SK-N-MC (cell line): ENCODE results near the gene VSIG10L2.
A peak's percentile ranks its signal among the peaks of the same experiment; 100 is the strongest.
"Not testable (repeated sequence)": the region's sequence is repeated elsewhere in the genome, so short reads cannot be mapped to it uniquely, and the experiment has no call there.

Experiments used
- DNase-seq: peaks from one replicate; pipeline ENCODE4 v3.0.0-alpha.2; 2011; ENCODE audit warnings: low read depth, low spot score
- H3K27ac ChIP-seq: fragments of 200-600 bp; sonication (generic); 2 replicates; pipeline ENCODE4 v1.5.1; 2016; ENCODE audit warnings: mixed run types
- H3K36me3 ChIP-seq: fragments of 200-600 bp; sonication (generic); 2 replicates; pipeline ENCODE4 v1.6.1; 2017; ENCODE audit warnings: antibody characterized with exemption, low read length, mixed read lengths; ENCODE audit not compliant: insufficient read depth
- H3K4me3 ChIP-seq: fragments of 200-600 bp; sonication (generic); 2 replicates; pipeline ENCODE4 v1.5.1; 2016
- H3K9ac ChIP-seq: fragments of 200-600 bp; sonication (generic); 2 replicates; pipeline ENCODE4 v1.8.0; 2017; ENCODE audit warnings: mixed run types, mixed read lengths; ENCODE audit not compliant: insufficient read length
- H3K9me3 ChIP-seq: fragments of 200-600 bp; sonication (generic); 2 replicates; pipeline ENCODE4 v1.6.1; 2017; ENCODE audit warnings: low read depth, mild to moderate bottlenecking, antibody characterized with exemption, low read length, moderate library complexity, mixed read lengths
- EZH2 ChIP-seq: fragments of 200-600 bp; sonication (generic); IDR thresholded peaks from one replicate; pipeline ENCODE4 v1.6.1; 2017; ENCODE audit warnings: antibody characterized with exemption
- FOXP2 ChIP-seq: optimal IDR thresholded peaks from 2 replicates; pipeline ENCODE3; 2011; ENCODE audit warnings: mild to moderate bottlenecking, moderate library complexity; ENCODE audit not compliant: insufficient read depth; ENCODE audit errors: extremely low read length, control extremely low read depth
- POLR2AphosphoS5 ChIP-seq: IDR thresholded peaks from 2 replicates; pipeline ENCODE4 v1.6.1; 2012; ENCODE audit warnings: mild to moderate bottlenecking, low read depth, low read length, borderline replicate concordance

Gene VSIG10L2

DNA sequence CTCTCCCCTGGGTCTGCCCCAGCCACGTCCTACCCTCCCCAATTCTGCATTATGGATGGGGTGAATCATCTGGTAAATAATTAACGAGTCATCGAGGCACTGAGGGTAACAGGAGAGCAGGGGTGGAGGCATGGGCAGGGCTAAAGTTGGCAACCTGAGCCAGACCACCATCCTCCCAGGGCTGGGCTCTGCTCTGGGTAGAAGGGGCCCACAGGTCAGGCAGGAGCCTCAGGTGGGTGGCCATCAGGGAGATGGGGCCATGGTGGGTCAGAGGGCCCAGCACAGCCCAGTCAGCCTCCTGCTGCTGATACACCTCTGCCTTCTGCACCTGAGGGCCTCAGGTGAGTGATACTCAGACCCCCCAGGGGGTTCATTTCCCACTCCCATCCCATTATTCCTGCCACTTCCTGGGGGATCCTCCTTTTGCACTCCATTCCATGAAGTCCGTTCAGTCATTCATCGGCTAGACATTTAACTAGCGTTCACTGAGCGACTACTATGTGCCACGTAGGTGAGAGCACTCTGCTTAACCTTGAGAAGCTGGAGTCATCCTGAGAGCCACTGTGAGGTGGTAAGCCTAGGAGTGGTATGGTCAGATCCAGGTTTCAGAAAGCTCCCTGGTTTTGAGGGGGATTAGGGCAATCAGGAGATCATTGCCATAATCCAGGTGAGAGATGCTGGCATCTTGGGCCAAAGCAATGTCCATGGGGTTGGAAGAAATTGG, at the start of gene VSIG10L2:
Gene VSIG10L2 (plus strand): TSS at position 248 of the 724 bp plus-strand sequence. CDS start 12 bp downstream, at position 260.
- TF ChIP-seq EZH2, result no peak
- TF ChIP-seq FOXP2, result no peak
- TF ChIP-seq POLR2AphosphoS5, result no peak
- Histone ChIP-seq H3K9ac (no peak within 1 kb of the TSS), H3K27ac (no peak within 1 kb of the TSS), H3K4me3 (no peak within 1 kb of the TSS), H3K9me3 (no peaks in the 10 kb centered on the region), H3K36me3 (no peaks in the 10 kb centered on the region)
- DNase-seq, result no peak

DNA sequence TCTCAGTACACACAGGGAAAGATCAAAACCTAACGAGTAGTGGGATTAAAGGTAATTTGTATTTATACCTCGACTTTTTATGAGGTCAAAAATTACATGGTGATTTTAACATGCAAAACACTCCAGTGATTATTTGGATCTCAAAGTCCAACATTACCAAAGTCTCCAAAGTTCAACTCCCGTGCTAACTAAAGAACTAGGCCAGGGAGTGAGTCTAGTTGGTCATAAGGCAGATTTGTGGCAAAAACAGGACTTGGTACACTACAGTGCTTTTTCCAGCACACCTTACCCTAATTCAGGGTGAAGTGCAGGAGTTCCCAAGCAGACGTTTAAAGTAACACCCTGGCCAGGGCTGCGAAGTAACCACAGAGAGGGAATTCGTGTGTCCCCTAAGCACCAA, 44.0 kb upstream of the VSIG10L2 start:
- no peak for TF ChIP-seq EZH2
- TF ChIP-seq POLR2AphosphoS5, result no peak
- TF ChIP-seq FOXP2, result no peak
- DNase-seq, result no peak
- no peaks in the 10 kb centered on the region for H3K9me3 ChIP-seq
- no peak overlapping the region for H3K27ac ChIP-seq
- H3K36me3 ChIP-seq, result peaks cover 10% of the 10 kb centered on the region
- peak overlapping the region; percentile 100 for H3K4me3 ChIP-seq
- H3K9ac ChIP-seq, result no peak overlapping the region

DNA sequence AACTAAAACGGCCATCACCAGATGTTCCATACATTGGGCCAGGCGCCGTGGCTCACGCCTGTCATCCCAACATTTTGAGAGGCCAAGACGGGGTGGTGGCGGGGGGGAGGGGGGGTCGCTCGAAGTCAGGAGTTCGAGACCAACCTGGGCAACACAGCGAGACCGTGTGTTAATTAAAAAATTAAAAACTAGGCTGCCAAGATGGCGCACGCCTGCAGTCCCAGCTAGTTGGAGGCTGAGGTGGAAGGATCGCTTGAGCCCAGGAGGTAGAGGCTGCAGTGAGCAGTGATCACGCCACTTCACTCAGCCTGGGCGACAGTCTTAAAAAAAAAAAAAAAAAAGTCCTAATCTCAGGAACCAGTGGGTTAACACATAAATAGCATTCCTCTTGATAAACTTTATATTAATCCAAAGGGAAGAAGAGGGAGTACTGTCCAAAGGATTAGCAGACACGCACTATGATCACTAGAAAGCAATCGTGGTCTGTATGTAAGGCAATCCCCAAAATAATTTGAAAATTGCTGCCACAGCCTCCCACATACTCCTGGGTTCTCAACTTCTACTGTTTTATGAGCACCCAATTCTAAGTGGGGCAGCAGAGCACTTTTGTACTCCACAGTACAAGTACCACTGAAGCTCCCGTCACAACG, 43.4 kb upstream of the VSIG10L2 start:
- peak overlapping the region; percentile 100 for H3K4me3 ChIP-seq
- DNase-seq, result no peak
- H3K36me3 ChIP-seq, result peaks cover 10% of the 10 kb centered on the region
- peak overlapping the region; percentile 60 for H3K27ac ChIP-seq
- no peaks in the 10 kb centered on the region for H3K9me3 ChIP-seq
- H3K9ac ChIP-seq, result peak overlapping the region; percentile 96
- no peak for TF ChIP-seq FOXP2
- TF ChIP-seq POLR2AphosphoS5, result no peak
- TF ChIP-seq EZH2, result no peak

DNA sequence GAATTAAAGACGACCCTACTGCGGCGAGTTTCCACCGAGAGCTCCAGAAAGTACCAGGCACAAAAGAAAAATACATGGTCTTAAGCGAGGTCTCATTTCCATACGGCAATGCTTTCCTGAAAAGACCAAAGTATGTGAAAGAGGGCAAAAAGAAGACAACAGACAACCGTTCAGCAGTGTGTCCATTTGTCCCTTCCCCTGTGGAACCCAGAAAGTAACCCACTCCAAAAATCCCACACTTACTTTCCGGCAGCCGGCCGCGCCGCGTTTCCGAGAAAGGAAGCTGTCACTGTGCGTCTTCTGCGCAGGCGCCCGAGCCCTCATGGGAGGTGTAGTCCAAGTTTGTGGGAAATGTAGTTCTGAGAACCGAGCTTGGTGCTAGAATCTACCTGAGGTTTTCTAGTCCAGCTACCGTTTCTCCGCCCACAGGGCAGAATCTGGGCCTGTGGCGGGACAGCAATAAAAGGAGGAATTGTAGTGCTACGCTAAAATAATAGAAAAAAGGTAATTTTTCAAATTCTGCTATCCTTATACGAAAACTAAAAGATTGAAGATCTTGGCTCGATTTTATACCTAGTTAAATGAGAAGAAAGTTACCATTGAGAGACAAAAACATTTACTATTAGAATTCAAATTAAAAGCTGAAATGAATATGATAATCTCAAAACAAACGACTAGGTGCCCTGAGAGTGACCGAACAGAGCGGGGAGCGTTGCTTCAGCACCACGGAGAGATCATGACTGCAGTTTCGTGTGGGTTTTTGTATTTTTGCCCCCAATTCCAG, 42.7 kb upstream of the VSIG10L2 start, which contains the start of gene PUS3:
Gene PUS3 (minus strand): TSS at position 280 of the 784 bp plus-strand sequence. CDS start 6,922 bp downstream, outside the sequence.
- no peak for DNase-seq
- TF ChIP-seq POLR2AphosphoS5 (peak; percentile 94), EZH2 (no peak)
- peak within 1 kb of the TSS; percentile 60 for H3K27ac ChIP-seq
- peaks cover 10% of the 10 kb centered on the region for H3K36me3 ChIP-seq
- H3K9me3 ChIP-seq, result no peaks in the 10 kb centered on the region
- peak within 1 kb of the TSS; percentile 100 for H3K4me3 ChIP-seq
- peak within 1 kb of the TSS; percentile 96 for H3K9ac ChIP-seq

DNA sequence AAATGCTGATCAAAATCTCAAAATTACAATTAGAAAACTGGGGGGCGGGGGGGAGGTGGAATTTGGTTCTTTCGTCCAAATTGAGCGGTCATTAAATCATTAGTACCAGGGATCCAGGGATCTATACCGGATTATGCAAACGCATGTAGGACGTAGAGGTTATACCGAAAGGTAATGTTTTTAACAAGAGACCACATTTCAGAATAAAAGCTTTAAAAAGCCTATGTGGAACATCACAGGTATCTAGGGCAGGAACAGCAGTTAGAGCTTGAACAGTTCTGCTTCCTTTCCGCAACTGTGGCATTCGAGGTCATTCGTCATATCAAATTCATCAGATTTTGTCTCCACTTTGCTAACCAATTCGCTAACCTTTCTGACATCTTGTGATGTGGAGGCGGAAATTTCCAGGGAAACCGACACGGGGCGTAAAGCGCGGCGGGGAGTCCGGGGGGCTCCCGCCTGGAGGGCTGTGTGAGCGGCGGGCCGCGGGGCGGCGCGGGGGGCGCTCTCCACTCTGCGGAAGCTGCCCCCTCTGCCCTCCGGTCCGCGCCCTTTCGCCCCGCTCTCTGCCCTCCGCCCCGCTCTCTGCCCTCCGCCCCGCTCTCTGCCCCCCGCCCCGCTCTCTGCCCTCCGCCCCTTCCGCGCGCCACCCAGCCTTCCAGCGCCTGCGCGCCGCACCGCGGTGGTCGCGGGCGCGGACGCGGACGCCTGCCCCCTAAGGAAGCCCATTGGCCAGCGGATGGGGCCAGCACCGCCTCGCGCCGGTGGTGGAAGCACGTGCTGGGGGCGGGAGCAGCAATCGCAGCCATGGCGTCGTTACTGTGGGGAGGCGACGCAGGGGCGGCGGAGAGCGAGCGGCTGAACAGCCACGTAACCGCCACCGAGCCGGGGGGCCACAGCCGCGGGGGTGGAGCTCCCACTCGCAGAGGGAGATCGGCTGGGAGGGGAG, 41.9 kb upstream of the VSIG10L2 start, which contains the start of gene DDX25:
Gene DDX25 (plus strand): TSS at position 798 of the 949 bp plus-strand sequence. CDS start 10 bp downstream, at position 808.
- Histone ChIP-seq H3K27ac (no peak within 1 kb of the TSS), H3K9ac (no peak within 1 kb of the TSS)

DNA sequence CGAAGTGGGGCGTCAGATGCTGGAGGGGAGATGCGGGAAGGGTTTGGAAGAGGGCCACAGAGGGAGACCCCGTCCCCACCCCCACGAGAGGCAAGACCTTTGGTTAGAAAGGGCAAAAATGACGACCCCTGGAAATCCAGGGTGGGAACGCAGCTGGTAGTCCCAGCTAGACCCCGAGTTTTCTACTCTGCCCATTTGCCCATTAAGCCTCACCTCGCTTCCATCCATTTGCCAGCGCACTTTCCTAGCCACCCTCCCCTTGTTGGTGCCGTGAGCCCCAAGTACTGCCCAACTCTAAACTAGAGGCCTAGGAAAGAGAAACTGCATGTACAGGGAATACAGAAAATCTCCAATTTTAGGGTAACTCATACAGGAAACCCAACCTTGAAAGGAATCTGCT, 41.2 kb upstream of the VSIG10L2 start:
- no peaks in the 10 kb centered on the region for H3K9me3 ChIP-seq
- no peak overlapping the region for H3K27ac ChIP-seq
- TF ChIP-seq POLR2AphosphoS5 (no peak), FOXP2 (no peak), EZH2 (no peak)
- no peak overlapping the region for H3K4me3 ChIP-seq
- peaks cover 10% of the 10 kb centered on the region for H3K36me3 ChIP-seq
- no peak overlapping the region for H3K9ac ChIP-seq
- DNase-seq, result no peak

More for the DNA sequence above, 41.9 kb upstream of the VSIG10L2 start, which contains the start of gene DDX25:
- no peak for TF ChIP-seq POLR2AphosphoS5
- TF ChIP-seq FOXP2, result no peak
- TF ChIP-seq EZH2, result peak; percentile 35
- H3K4me3 ChIP-seq, result peak within 1 kb of the TSS; percentile 100
- peaks cover 10% of the 10 kb centered on the region for H3K36me3 ChIP-seq
- H3K9me3 ChIP-seq, result no peaks in the 10 kb centered on the region
- DNase-seq, result no peak

DNA sequence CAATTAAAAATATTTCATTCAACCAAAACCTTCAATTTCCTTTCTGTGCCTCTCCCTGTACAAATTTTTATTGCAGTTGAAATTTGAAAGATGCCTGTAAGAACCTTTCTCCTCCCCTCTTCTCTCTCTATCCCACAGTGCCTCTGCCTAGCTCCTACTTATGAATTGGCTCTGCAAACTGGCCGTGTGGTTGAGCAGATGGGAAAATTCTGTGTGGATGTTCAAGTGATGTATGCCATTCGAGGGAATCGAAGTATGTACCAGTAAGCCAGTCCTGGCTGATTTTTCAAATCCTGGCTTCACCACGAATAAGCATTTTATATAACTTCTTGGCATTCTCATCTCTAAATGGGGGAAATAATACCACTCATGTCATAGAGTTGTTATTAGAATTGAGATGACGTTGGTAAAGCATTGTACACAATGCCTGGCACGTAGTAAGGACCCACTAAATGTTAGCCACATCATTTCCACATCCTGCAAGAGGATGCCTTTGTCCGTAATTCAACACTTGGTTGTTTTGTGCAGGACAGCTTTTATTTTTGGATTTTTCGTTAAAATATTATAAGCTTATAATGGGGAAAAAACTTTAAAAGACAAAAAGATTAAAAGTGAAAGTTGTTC, 35.5 kb upstream of the VSIG10L2 start:
- Histone ChIP-seq H3K36me3 (no peaks in the 10 kb centered on the region), H3K9ac (no peak overlapping the region), H3K9me3 (no peaks in the 10 kb centered on the region), H3K4me3 (no peak overlapping the region), H3K27ac (no peak overlapping the region)
- no peak for TF ChIP-seq POLR2AphosphoS5
- TF ChIP-seq FOXP2, result no peak
- no peak for TF ChIP-seq EZH2
- DNase-seq, result no peak

DNA sequence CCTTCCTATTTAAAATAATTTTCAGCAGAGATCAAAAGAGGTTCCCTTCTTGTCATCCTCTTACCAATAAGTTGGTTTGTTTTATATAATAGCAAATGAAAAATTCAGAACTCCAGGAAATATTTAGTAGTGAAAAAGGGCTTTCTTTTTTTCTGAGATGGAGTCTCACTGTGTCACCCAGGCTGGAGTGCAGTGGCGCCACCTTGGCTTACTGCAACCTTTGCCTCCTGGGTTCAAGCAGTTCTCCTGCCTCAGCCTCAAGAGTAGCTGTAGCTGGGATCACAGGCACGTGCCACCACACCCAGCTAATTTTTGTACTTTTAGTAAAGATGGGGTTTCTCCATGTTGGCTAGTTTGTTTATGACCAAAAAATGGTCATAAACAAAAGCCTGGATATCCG, 31.2 kb upstream of the VSIG10L2 start:
- not testable (repeated sequence) for H3K27ac ChIP-seq, DNase-seq, H3K9me3 ChIP-seq, H3K36me3 ChIP-seq, H3K4me3 ChIP-seq, H3K9ac ChIP-seq
